ENCODE results near the gene PTMA. TPM values are rescaled to one million over a fixed set of nuclear protein-coding genes. Genes with fewer than 3 reads are reported as not detected.

PTMA gene
- total RNA-seq, 1 donor from 2014 or later: 729 TPM

GRCh38 chr2:231717281-231718171, 9.2 kb downstream of the PTMA start:
- intact Hi-C loops (cut with DNase I): no loop called here
- DNase-seq: peak; percentile 80
- H3K36me3 ChIP-seq: peaks cover 18% of the 10 kb centered on the region
- H3K4me1 ChIP-seq: peaks cover 15% of the 10 kb centered on the region
- no peak overlapping the region for H3K4me3 ChIP-seq
- ATAC-seq: peak; percentile 22 to 62
- TF ChIP-seq, protein P1, sequence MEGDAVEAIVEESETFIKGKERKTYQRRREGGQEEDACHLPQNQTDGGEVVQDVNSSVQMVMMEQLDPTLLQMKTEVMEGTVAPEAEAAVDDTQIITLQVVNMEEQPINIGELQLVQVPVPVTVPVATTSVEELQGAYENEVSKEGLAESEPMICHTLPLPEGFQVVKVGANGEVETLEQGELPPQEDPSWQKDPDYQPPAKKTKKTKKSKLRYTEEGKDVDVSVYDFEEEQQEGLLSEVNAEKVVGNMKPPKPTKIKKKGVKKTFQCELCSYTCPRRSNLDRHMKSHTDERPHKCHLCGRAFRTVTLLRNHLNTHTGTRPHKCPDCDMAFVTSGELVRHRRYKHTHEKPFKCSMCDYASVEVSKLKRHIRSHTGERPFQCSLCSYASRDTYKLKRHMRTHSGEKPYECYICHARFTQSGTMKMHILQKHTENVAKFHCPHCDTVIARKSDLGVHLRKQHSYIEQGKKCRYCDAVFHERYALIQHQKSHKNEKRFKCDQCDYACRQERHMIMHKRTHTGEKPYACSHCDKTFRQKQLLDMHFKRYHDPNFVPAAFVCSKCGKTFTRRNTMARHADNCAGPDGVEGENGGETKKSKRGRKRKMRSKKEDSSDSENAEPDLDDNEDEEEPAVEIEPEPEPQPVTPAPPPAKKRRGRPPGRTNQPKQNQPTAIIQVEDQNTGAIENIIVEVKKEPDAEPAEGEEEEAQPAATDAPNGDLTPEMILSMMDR (IDR thresholded peaks at IDR 0.05): no peak
- no peaks in the 10 kb centered on the region for H3K9me3 ChIP-seq
- H3K27me3 ChIP-seq (ENCODE audit: low read depth): no peaks in the 10 kb centered on the region
- H3K27ac ChIP-seq: peak overlapping the region; percentile 51

DNA sequence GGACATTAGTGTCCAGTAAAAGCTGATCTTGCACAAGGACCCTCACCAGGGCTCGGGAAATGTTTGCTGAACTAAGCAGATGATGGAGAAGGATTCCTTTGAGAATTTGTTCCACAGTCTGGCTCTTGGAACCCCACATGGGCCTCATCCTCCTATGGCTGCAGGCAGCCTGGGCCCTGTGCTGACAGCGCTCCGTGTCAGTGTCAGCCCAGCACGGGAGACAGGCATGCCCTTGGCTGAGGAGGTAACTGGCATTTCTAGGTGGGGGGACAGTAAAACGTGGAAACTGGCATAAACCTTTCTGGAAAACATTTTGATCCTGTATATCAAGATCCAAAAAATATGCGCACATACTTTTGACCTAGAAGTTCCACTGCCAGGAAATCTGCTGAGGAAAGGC, 10.5 kb downstream of the PTMA start:
- DNase-seq: no peak
- peaks cover 7% of the 10 kb centered on the region for H3K4me1 ChIP-seq
- H3K9me3 ChIP-seq: no peaks in the 10 kb centered on the region
- no peak overlapping the region for H3K4me3 ChIP-seq
- H3K27me3 ChIP-seq (ENCODE audit: low read depth): no peaks in the 10 kb centered on the region
- intact Hi-C loops (cut with DNase I): no loop called here
- H3K36me3 ChIP-seq: peaks cover 6% of the 10 kb centered on the region
- TF ChIP-seq, protein P1 (IDR thresholded peaks at IDR 0.05): no peak
- H3K27ac ChIP-seq: no peak overlapping the region
- ATAC-seq: no peak

GRCh38 chr2:231720292-231720986, 12.1 kb downstream of the PTMA start:
- H3K4me1 ChIP-seq: no peaks in the 10 kb centered on the region
- no peak for ATAC-seq
- TF ChIP-seq, protein P1 (IDR thresholded peaks at IDR 0.05): no peak
- no peak for DNase-seq
- H3K4me3 ChIP-seq: no peak overlapping the region
- intact Hi-C loops (cut with DNase I): no loop called here
- H3K27ac ChIP-seq: no peak overlapping the region
- H3K36me3 ChIP-seq: no peaks in the 10 kb centered on the region
- H3K27me3 ChIP-seq (ENCODE audit: low read depth): no peaks in the 10 kb centered on the region
- no peaks in the 10 kb centered on the region for H3K9me3 ChIP-seq

DNA sequence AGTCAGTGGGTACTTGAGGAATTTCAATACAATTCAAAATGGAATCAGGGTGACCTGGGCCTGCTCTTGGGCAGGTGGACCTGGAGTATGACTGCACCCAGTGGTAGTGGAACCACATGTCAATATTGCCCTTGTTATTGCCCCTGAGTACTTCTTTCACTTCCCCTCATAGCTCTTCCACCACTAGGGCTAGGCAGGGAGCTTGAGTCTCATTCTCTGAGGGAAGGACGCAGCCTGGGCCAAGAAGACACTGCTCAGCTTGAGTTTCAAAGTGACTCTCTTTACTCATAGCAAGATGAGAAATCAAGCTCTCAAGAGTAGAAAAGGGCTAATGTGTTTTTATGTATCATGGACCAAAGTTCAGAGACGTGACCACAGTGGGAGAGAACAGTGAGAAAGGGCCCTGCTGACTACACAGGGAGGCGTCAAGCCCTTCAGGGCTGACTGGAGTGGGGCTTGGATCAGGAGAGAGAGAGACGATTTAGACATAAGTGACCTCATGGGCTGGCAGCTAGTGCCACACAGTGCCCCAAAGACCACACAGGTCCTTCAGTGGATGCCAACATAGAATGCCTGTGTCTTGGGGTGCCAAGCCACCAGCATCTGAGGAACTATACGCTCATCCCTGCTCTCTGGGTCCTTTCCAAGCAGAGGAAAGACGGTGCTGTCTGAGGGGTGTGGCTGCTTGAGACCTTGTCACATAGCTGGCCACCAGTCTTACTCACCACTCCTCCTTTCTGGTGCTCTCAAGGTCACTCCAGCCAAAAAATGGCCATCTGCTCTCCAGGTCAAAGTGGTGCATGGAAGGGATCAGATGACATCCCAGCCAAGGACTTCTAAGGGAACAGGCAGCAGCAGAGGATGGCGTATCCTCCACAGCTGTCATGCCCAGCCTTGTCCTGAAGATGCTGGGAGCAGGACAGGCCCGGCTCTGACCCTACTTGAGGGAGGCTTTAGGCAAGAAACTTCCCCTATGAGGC, 13.0 kb downstream of the PTMA start:
- intact Hi-C loops (cut with DNase I): no loop called here
- Histone ChIP-seq H3K9me3 (no peaks in the 10 kb centered on the region), H3K36me3 (no peaks in the 10 kb centered on the region), H3K4me1 (no peaks in the 10 kb centered on the region), H3K4me3 (no peak overlapping the region), H3K27ac (no peak overlapping the region), H3K27me3 (ENCODE audit: low read depth) (no peaks in the 10 kb centered on the region)
- DNase-seq (no peak), ATAC-seq (no peak)
- TF ChIP-seq, protein P1 (IDR thresholded peaks at IDR 0.05): no peak

- no peak overlapping the region for H3K27ac ChIP-seq
- no peaks in the 10 kb centered on the region for H3K27me3 ChIP-seq (ENCODE audit: low read depth)
- no peaks in the 10 kb centered on the region for H3K9me3 ChIP-seq
- ATAC-seq (no peak), DNase-seq (no peak)
- no peaks in the 10 kb centered on the region for H3K4me1 ChIP-seq
- H3K4me3 ChIP-seq: no peak overlapping the region
- H3K36me3 ChIP-seq: no peaks in the 10 kb centered on the region
- TF ChIP-seq, protein P1 (IDR thresholded peaks at IDR 0.05): no peak
- intact Hi-C loops (cut with DNase I): no loop called here
Measured at GRCh38 chr2:231722721-231723307, 14.5 kb downstream of the PTMA start.

Data from lower lobe of right lung (tissue), 2 donors.